LNCaP clone FGC (cell line): ENCODE results near the gene OR4E2.
"Not testable (repeated sequence)": the region's sequence is repeated elsewhere in the genome, so short reads cannot be mapped to it uniquely, and the experiment has no call there.

ENCODE experiments used
- DNase-seq: peaks from one replicate; pipeline ENCODE4 v3.0.0-alpha.2; 2011; ENCODE audit warnings: low read depth
- H3K4me3 ChIP-seq: 2 replicates; pipeline ENCODE4 v1.5.1; 2011; ENCODE audit warnings: mild to moderate bottlenecking, low read depth, low read length, control low read depth
- TF ChIP-seq, protein P1 (sequence below): IDR thresholded peaks from 2 replicates; pipeline ENCODE4 v1.5.1; 2012; ENCODE audit warnings: mild to moderate bottlenecking; ENCODE audit not compliant: control insufficient read depth, insufficient read depth; ENCODE audit errors: extremely low read depth

Gene OR4E2

GRCh38 chr14:21686468-21686867, 32.8 kb downstream of the OR4E2 start:
- DNase-seq, result no peak

GRCh38 chr14:21694425-21694824, 40.8 kb downstream of the OR4E2 start:
- TF ChIP-seq, protein P1, sequence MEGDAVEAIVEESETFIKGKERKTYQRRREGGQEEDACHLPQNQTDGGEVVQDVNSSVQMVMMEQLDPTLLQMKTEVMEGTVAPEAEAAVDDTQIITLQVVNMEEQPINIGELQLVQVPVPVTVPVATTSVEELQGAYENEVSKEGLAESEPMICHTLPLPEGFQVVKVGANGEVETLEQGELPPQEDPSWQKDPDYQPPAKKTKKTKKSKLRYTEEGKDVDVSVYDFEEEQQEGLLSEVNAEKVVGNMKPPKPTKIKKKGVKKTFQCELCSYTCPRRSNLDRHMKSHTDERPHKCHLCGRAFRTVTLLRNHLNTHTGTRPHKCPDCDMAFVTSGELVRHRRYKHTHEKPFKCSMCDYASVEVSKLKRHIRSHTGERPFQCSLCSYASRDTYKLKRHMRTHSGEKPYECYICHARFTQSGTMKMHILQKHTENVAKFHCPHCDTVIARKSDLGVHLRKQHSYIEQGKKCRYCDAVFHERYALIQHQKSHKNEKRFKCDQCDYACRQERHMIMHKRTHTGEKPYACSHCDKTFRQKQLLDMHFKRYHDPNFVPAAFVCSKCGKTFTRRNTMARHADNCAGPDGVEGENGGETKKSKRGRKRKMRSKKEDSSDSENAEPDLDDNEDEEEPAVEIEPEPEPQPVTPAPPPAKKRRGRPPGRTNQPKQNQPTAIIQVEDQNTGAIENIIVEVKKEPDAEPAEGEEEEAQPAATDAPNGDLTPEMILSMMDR, result no peak
- DNase-seq, result no peak
- no peak overlapping the region for H3K4me3 ChIP-seq

More at GRCh38 chr14:21686468-21686867, 32.8 kb downstream of the OR4E2 start:
- TF ChIP-seq, protein P1, result no peak
- no peak overlapping the region for H3K4me3 ChIP-seq

DNA sequence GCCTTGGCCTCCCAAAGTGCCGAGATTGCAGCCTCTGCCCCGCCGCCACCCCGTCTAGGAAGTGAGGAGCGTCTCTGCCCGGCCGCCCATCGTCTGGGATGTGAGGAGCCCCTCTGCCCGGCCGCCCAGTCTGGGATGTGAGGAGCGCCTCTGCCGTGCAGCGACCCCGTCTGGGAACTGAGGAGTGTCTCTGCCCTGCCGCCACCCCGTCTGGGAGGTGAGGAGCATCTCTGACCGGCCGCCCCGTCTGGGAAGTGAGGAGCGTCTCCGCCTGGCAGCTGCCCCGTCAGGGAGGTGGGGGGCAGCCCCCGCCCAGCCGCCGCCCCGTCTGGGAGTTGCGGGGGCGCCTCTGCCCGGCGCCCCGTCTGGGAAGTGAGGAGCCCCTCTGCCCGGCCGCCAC, 44.0 kb downstream of the OR4E2 start:
- not testable (repeated sequence) for DNase-seq, H3K4me3 ChIP-seq

- DNase-seq, H3K4me3 ChIP-seq: not testable (repeated sequence)
Observed at GRCh38 chr14:21698538-21698937, 44.9 kb downstream of the OR4E2 start.

DNA sequence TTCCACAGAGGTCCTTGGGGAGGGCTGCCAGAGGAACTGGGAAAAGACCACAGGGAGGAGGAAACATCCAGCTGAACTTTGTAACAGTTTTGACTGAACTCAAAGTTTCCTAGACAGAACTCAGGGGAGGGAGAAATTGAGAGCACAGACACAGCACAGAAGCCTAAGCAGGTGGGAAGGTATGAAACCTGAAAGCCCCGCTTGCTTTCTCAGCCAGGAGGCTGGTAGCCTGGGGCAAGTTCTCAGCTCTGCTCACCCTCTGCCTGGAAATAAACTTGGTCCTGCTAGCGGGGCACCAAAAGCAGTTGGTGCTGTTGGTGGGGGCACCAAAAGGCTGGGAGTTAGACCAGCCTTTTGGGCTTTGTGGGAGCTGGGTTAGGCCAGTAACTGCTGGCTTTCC, 45.9 kb downstream of the OR4E2 start:
- no peak overlapping the region for H3K4me3 ChIP-seq
- DNase-seq, result no peak
- TF ChIP-seq, protein P1, result no peak

GRCh38 chr14:21702316-21702715, 48.7 kb downstream of the OR4E2 start:
- TF ChIP-seq, protein P1, result no peak

DNA sequence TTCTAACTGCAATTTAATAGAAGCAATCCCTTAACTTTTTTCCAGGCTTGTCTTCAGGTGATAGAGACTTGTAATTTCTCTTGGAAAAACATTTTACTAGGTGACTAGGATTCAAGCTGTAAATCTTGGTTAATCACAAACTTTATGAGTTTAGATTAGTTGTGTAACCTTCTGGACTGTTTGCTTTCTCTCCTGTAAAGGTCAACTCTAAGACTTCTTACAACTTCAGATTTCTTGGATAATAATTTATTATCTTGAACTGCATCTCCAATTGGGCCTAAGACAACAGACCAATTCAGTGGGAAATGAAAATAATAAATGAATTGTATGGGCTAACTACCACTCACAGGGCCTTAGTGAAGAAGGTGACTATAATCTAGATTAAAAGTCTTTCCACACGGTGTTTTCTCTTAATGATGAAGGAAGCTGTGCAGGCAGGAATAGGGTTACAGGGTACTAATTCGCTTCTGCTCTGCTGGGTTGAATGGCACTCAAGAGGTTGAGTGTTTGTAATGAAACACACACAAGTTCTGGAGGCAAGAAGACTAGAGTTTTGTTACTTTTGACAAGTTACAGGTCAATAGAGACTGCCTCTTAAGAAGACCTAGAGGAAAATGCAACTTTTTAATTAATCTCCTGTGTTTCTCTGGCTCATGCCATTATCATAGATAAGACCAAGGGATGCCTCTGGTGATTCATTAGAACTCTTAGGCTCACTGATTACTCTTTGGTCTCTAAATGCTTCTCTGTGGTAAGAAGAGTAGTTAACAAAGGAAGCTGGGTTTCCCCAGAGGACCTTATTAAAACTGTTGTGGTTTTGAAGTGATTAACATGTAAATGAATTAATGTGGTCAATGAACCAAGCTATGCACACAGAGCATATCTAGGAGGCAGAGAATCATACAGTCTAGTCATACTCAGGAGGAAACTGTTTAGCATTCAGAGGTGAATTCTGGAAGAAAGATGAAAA, 50.0 kb downstream of the OR4E2 start:
- H3K4me3 ChIP-seq, result no peak overlapping the region
- TF ChIP-seq, protein P1, result no peak
- DNase-seq, result peak; percentile 69

More at GRCh38 chr14:21702316-21702715, 48.7 kb downstream of the OR4E2 start:
- DNase-seq, result no peak
- no peak overlapping the region for H3K4me3 ChIP-seq

- H3K4me3 ChIP-seq, result no peak overlapping the region
- TF ChIP-seq, protein P1, result no peak
- DNase-seq, result no peak
Observed at GRCh38 chr14:21704338-21704737, 50.7 kb downstream of the OR4E2 start.
